ENCODE data around the gene SLC6A5. TPM values are rescaled to one million over a fixed set of nuclear protein-coding genes. Genes with fewer than 3 reads are reported as not detected.

SLC6A5 gene
- total RNA-seq, 6 donors from 2014 or later: not detected

GRCh38 chr11:20590381-20590780, 9.0 kb upstream of the SLC6A5 start:
- no peaks in the 10 kb centered on the region for H3K36me3 ChIP-seq
- H3K4me1 ChIP-seq: no peaks in the 10 kb centered on the region
- no peaks in the 10 kb centered on the region for H3K27me3 ChIP-seq
- no peak for ATAC-seq (ENCODE audit: low FRiP score in 2 of 2)
- no peak for TF ChIP-seq POLR2AphosphoS5 (IDR thresholded peaks at IDR 0.05)
- TF ChIP-seq EP300 (IDR thresholded peaks at IDR 0.05): no peak
- no peak for TF ChIP-seq POLR2A (IDR thresholded peaks at IDR 0.05)
- TF ChIP-seq CTCF (IDR thresholded peaks at IDR 0.05): no peak
- H3K9me3 ChIP-seq: no peaks in the 10 kb centered on the region
- no peak for DNase-seq
- WGBS, 2 donors: 80 to 85% methylated on average over 3 of the region's 3 CpGs
- no peak overlapping the region for H3K27ac ChIP-seq
- H3K4me3 ChIP-seq: no peak overlapping the region

- Histone ChIP-seq H3K4me1 (peaks cover 3 to 14% (median 7%) of the 10 kb centered on the region in 4 donors), H3K36me3 (no peaks in the 10 kb centered on the region), H3K27me3 (peaks cover 0 to 17% (median 11%) of the 10 kb centered on the region in 4 donors), H3K9me3 (no peaks in the 10 kb centered on the region), H3K27ac (no peak overlapping the region), H3K4me3 (no peak overlapping the region)
- 48 to 57% methylated on average over 2 of the region's 2 CpGs for WGBS, 2 donors
- DNase-seq (no peak), ATAC-seq (ENCODE audit: low FRiP score in 2 of 2) (no peak)
- TF ChIP-seq POLR2A (IDR thresholded peaks at IDR 0.05) (no peak), EP300 (IDR thresholded peaks at IDR 0.05) (no peak), CTCF (IDR thresholded peaks at IDR 0.05) (no peak), POLR2AphosphoS5 (IDR thresholded peaks at IDR 0.05) (no peak)
Observed at GRCh38 chr11:20592741-20593140, 6.7 kb upstream of the SLC6A5 start.

GRCh38 chr11:20594274-20595061, 4.9 kb upstream of the SLC6A5 start:
- 82 to 87% methylated on average over 8 of the region's 8 CpGs for WGBS, 2 donors
- DNase-seq (no peak), ATAC-seq (ENCODE audit: low FRiP score in 2 of 2) (no peak)
- peaks cover 0 to 25% (median 14%) of the 10 kb centered on the region in 4 donors for H3K27me3 ChIP-seq
- H3K36me3 ChIP-seq: no peaks in the 10 kb centered on the region
- H3K27ac ChIP-seq: no peak overlapping the region
- TF ChIP-seq POLR2AphosphoS5 (IDR thresholded peaks at IDR 0.05) (no peak), CTCF (IDR thresholded peaks at IDR 0.05) (no peak), EP300 (IDR thresholded peaks at IDR 0.05) (no peak)
- no peak overlapping the region for H3K4me3 ChIP-seq
- H3K4me1 ChIP-seq: peaks cover 3 to 14% (median 7%) of the 10 kb centered on the region in 4 donors
- H3K9me3 ChIP-seq: no peaks in the 10 kb centered on the region

GRCh38 chr11:20595101-20595500, 4.3 kb upstream of the SLC6A5 start:
- Histone ChIP-seq H3K4me3 (no peak overlapping the region), H3K27me3 (peaks cover 0 to 25% (median 14%) of the 10 kb centered on the region in 4 donors), H3K4me1 (peaks cover 3 to 14% (median 7%) of the 10 kb centered on the region in 4 donors), H3K36me3 (no peaks in the 10 kb centered on the region), H3K9me3 (no peaks in the 10 kb centered on the region), H3K27ac (no peak overlapping the region)
- no peak for DNase-seq
- no peak for ATAC-seq (ENCODE audit: low FRiP score in 2 of 2)
- WGBS, 2 donors: 80 to 85% methylated on average over 5 of the region's 5 CpGs
- no peak for TF ChIP-seq POLR2A (IDR thresholded peaks at IDR 0.05)
- no peak for TF ChIP-seq CTCF (IDR thresholded peaks at IDR 0.05)
- no peak for TF ChIP-seq EP300 (IDR thresholded peaks at IDR 0.05)
- TF ChIP-seq POLR2AphosphoS5 (IDR thresholded peaks at IDR 0.05): no peak
